SU-DHL-6 (cell line): ENCODE data around the gene EPAS1.

Experiments used
- H2AFZ ChIP-seq: fragments of 200-600 bp; sonication (generic); 2 replicates; pipeline ENCODE4 v1.6.1; 2014; ENCODE audit warnings: low read depth, mild to moderate bottlenecking, moderate library complexity, mixed read lengths, antibody characterized with exemption, low read length; ENCODE audit not compliant: severe bottlenecking
- H3F3A ChIP-seq: fragments of 200-600 bp; shearing (Covaris generic); 2 replicates; pipeline ENCODE4 v1.6.0; 2016; ENCODE audit warnings: antibody characterized with exemption, mild to moderate bottlenecking; ENCODE audit not compliant: insufficient read depth
- H3K27ac ChIP-seq: fragments of 200-600 bp; sonication (generic); 2 replicates; pipeline ENCODE4 v1.5.1; 2016; ENCODE audit warnings: low read depth, mild to moderate bottlenecking, low read length, moderate library complexity, mixed read lengths
- H3K27me3 ChIP-seq: fragments of 200-600 bp; sonication (generic), shearing (Covaris generic); 2 replicates; pipeline ENCODE4 v1.6.0; 2014; ENCODE audit warnings: mild to moderate bottlenecking, low read length
- H3K36me3 ChIP-seq: fragments of 200-600 bp; sonication (generic); 2 replicates; pipeline ENCODE4 v1.6.1; 2014; ENCODE audit warnings: mild to moderate bottlenecking, low read length, mixed read lengths
- H3K4me2 ChIP-seq: fragments of 300-600, 200-600 bp; shearing (Covaris generic), sonication (generic); 2 replicates; pipeline ENCODE4 v1.6.0; 2014; ENCODE audit warnings: low read length, low read depth, mild to moderate bottlenecking; ENCODE audit not compliant: poor library complexity, severe bottlenecking
- H3K4me3 ChIP-seq: fragments of 200-600 bp; sonication (generic); 2 replicates; pipeline ENCODE4 v1.5.1; 2014; ENCODE audit warnings: antibody characterized with exemption, low read length, mild to moderate bottlenecking, mixed read lengths; ENCODE audit not compliant: insufficient read depth, poor library complexity, severe bottlenecking
- H3K79me2 ChIP-seq: fragments of 200-600 bp; sonication (generic); 2 replicates; pipeline ENCODE4 v1.6.1; 2014; ENCODE audit warnings: mild to moderate bottlenecking, low read length, moderate library complexity; ENCODE audit not compliant: insufficient read depth
- H3K9ac ChIP-seq: fragments of 200-600 bp; sonication (generic); 2 replicates; pipeline ENCODE4 v1.7.0; 2014; ENCODE audit warnings: mild to moderate bottlenecking, low read length
- H3K9me2 ChIP-seq: fragments of 200-600 bp; sonication (generic); replicated peaks from 2 replicates; pipeline ENCODE4 v1.6.1; 2014; ENCODE audit warnings: low read length; ENCODE audit not compliant: insufficient read depth
- H3K9me3 ChIP-seq: fragments of 200-600 bp; sonication (generic); 2 replicates; pipeline ENCODE4 v1.6.1; 2014; ENCODE audit warnings: low read length, mixed read lengths; ENCODE audit not compliant: insufficient read depth
- H4K20me1 ChIP-seq: fragments of 200-600 bp; sonication (generic); 2 replicates; pipeline ENCODE4 v1.6.1; 2014; ENCODE audit warnings: low read depth, mild to moderate bottlenecking, antibody characterized with exemption, low read length, moderate library complexity, mixed read lengths
- CTCF ChIP-seq: fragments of 200-600 bp; sonication (generic); IDR thresholded peaks from one replicate; pipeline ENCODE4 v1.5.1; 2017; ENCODE audit warnings: antibody characterized with exemption, mild to moderate bottlenecking, low read length, moderate library complexity; ENCODE audit not compliant: insufficient read depth, poor library complexity, severe bottlenecking
- EZH2phosphoT487 ChIP-seq: fragments of 200-600 bp; sonication (generic), shearing (Covaris generic); conservative IDR thresholded peaks from 2 replicates; pipeline ENCODE4 v1.6.1; 2018; ENCODE audit warnings: mild to moderate bottlenecking, antibody characterized with exemption, low read length, moderate library complexity, mixed read lengths

EPAS1 gene

GRCh38 chr2:46383784-46384456 is 86.7 kb downstream of the EPAS1 start:
- H3K9me2 ChIP-seq, result no peaks in the 10 kb centered on the region
- no peaks in the 10 kb centered on the region for H3K9me3 ChIP-seq
- H3K36me3 ChIP-seq, result no peaks in the 10 kb centered on the region
- H3F3A ChIP-seq, result no peaks in the 10 kb centered on the region
- H3K27ac ChIP-seq, result no peak overlapping the region
- H3K27me3 ChIP-seq, result no peaks in the 10 kb centered on the region
- H3K79me2 ChIP-seq, result no peaks in the 10 kb centered on the region
- TF ChIP-seq EZH2phosphoT487 (no peak), CTCF (no peak)
- no peak overlapping the region for H2AFZ ChIP-seq
- no peak overlapping the region for H3K4me2 ChIP-seq
- no peak overlapping the region for H3K9ac ChIP-seq
- H3K4me3 ChIP-seq, result no peak overlapping the region
- H4K20me1 ChIP-seq, result no peaks in the 10 kb centered on the region

GRCh38 chr2:46384457-46384815 is 87.2 kb downstream of the EPAS1 start:
- H3K36me3 ChIP-seq, result no peaks in the 10 kb centered on the region
- H3F3A ChIP-seq, result no peaks in the 10 kb centered on the region
- TF ChIP-seq EZH2phosphoT487 (no peak), CTCF (no peak)
- H4K20me1 ChIP-seq, result no peaks in the 10 kb centered on the region
- no peaks in the 10 kb centered on the region for H3K27me3 ChIP-seq
- no peak overlapping the region for H2AFZ ChIP-seq
- H3K9ac ChIP-seq, result no peak overlapping the region
- no peaks in the 10 kb centered on the region for H3K9me2 ChIP-seq
- no peaks in the 10 kb centered on the region for H3K79me2 ChIP-seq
- H3K27ac ChIP-seq, result no peak overlapping the region
- H3K9me3 ChIP-seq, result no peaks in the 10 kb centered on the region
- H3K4me2 ChIP-seq, result no peak overlapping the region
- H3K4me3 ChIP-seq, result no peak overlapping the region

- Histone ChIP-seq H3K27me3 (no peaks in the 10 kb centered on the region), H3K36me3 (no peaks in the 10 kb centered on the region), H2AFZ (no peak overlapping the region), H3K4me3 (no peak overlapping the region), H3F3A (no peaks in the 10 kb centered on the region), H3K4me2 (no peak overlapping the region), H3K9ac (no peak overlapping the region), H4K20me1 (no peaks in the 10 kb centered on the region), H3K27ac (no peak overlapping the region), H3K9me3 (no peaks in the 10 kb centered on the region), H3K79me2 (no peaks in the 10 kb centered on the region), H3K9me2 (no peaks in the 10 kb centered on the region)
- TF ChIP-seq EZH2phosphoT487 (no peak), CTCF (no peak)
These were observed 88.8 kb downstream of the EPAS1 start for GRCh38 chr2:46385786-46386577.
